Fibroblast of villous mesenchyme (primary cell): Measurements from ENCODE around the gene PITPNM1. TPM values are rescaled to one million over a fixed set of nuclear protein-coding genes. Genes with fewer than 3 reads are reported as not detected.

Experiments
- DNase-seq: peaks from one replicate; pipeline ENCODE4 v3.0.0-alpha.2; 2010; ENCODE audit warnings: low read depth
- H3K4me3 ChIP-seq: 2 replicates; pipeline ENCODE4 v1.5.1; 2011; ENCODE audit warnings: low read depth, mild to moderate bottlenecking, low read length
- CTCF ChIP-seq: IDR thresholded peaks from 2 replicates; pipeline ENCODE4 v1.5.1; 2012; ENCODE audit warnings: low read depth, mild to moderate bottlenecking, low read length; ENCODE audit not compliant: insufficient read depth
- total RNA-seq: library from RNA; depleted of rRNA; stranded (reverse); fragments of >200 nt; gene quantifications from 2 replicates; pipeline ENCODE4 v1.2.3, GENCODE V29; 2012

PITPNM1 gene
- total RNA-seq, 1 donor, result 22.9 TPM

GRCh38 chr11:67497656-67498291 lies 7.4 kb downstream of the PITPNM1 start:
- no peak overlapping the region for H3K4me3 ChIP-seq
- no peak for DNase-seq
- TF ChIP-seq CTCF, result no peak

DNA sequence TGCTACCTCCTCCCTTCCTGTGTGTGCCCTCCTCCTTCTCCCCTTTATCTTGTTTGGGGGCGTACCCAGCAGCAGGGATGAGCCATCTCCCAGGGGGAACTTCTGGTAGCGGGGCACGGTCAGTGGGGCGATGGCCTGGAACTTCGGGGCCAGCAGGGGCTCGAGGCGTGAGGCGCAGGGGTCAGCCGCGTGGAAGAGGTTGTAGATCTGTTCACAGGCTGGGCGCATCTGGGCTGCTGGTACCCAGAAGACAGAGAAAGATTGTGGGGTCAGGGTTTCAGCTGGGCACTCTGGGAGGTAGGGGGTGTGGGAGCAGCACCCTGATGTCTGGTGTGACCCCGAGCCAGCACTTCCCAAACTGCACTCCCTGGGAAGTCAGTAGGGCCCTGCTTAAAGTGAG lies 9.1 kb downstream of the PITPNM1 start:
- no peak for DNase-seq
- no peak overlapping the region for H3K4me3 ChIP-seq
- no peak for TF ChIP-seq CTCF

DNA sequence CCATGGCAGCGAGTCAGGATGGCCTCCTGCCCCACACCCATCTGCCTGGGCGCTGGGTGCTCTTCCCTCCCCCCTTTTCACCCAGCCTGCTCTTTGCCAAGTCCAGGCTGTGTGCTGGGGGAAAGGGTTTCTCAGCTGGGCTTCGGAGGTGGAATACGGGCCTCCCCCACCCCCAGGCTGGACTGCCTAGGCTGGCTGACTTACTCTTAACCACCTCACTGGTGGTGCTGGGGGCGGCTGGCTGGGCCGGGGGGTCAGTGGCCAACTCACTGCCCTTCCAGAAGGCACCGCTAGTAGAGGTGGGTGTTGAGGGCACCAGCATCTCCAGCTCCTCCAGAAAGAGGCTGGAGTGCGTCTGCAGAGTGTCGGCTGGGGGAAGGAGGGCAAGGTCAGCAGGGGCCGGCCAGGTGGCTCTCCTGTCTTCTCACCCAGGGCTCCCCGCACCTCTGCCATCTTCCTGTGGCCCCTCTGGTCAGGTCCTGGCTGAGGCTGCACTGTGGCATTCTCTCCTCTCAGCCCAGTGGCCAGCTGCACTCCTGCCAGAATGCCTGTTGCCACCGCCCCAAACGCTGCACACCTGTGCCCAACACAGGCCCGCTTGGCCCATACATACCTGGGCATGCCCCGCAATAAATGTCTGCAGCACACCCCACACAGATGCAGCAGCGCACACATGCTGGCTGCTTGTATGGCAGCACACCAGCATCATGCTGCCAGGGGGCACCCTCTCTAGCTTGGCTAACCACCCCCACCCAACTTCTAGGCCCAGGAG lies 9.7 kb downstream of the PITPNM1 start:
- no peak overlapping the region for H3K4me3 ChIP-seq
- no peak for DNase-seq
- TF ChIP-seq CTCF, result no peak

DNA sequence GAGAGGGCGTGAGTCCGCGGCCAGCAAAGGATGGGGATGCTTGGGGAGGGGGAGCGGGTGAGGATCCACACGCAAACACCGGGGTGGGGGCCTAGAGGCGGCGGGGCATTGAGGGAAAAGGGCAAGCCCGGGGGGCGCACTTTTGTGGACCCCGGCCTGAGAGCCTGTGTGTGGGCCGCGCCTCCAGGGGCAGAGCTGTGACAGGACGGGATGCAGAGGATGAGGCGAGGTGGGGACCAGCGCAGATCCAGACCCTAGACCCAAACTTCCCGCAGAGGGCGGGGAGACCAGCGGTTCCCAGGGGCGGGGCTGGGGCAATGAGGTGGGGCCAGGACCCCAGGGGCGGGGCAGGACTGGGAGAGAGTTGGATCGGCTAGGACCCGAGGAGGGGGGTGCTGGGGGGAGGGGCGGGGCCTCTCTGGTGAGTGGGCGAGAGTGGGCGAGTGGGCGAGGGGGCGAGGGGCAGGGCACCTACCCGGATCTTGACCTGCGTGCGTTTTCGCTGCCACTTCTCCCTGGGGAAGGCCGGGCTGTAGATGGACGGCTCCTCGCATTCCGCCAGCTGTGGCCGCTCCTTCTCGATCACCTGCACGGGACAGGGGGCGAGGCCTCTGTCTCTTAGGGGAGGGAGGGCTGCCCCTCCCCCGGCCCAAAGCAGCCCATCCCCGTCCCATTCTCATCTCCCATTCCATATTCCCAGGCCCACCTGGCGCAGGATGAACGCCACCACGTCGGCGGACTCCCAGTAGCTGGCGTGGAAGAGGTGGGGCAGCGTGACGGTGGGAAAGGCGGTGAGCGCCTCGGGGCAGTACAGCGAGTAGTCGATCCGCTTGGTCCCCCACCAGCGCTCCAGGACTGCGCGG lies 10.6 kb downstream of the PITPNM1 start:
- H3K4me3 ChIP-seq, result no peak overlapping the region
- no peak for DNase-seq
- no peak for TF ChIP-seq CTCF

- TF ChIP-seq CTCF, result no peak
- no peak overlapping the region for H3K4me3 ChIP-seq
- no peak for DNase-seq
Observed at GRCh38 chr11:67493548-67494370, 11.4 kb downstream of the PITPNM1 start.
